BLaER1 treated with 17β-estradiol and CSF1 and Interleukin-3, amounts not matched to agents 10 nM and 100 nM (cell line): ENCODE measurements around the gene PDE11A.

Experiments used
- H3K27ac ChIP-seq, 11 experiments: shearing (Covaris generic); formaldehyde crosslinking; 2 replicates each; pipeline ENCODE4 v1.8.1; 2022
- H3K27me3 ChIP-seq, 11 experiments: shearing (Covaris generic); formaldehyde crosslinking; 2 replicates each; pipeline ENCODE4 v1.8.1; 2022
- H3K36me3 ChIP-seq, 11 experiments: shearing (Covaris generic); formaldehyde crosslinking; 2 replicates each; pipeline ENCODE4 v1.8.1; 2022
- H3K4me1 ChIP-seq, 10 experiments: shearing (Covaris generic); formaldehyde crosslinking; 2 replicates each; pipeline ENCODE4 v1.8.1; 2022
- H3K4me2 ChIP-seq, 11 experiments: shearing (Covaris generic); formaldehyde crosslinking; 2 replicates each; pipeline ENCODE4 v1.8.1; 2022
- H3K4me3 ChIP-seq, 10 experiments: shearing (Covaris generic); formaldehyde crosslinking; 2 replicates each; pipeline ENCODE4 v1.8.1; 2022
- H3K9ac ChIP-seq, 11 experiments: shearing (Covaris generic); formaldehyde crosslinking; 2 replicates each; pipeline ENCODE4 v1.8.1; 2022
- H3K9me3 ChIP-seq, 11 experiments: shearing (Covaris generic); formaldehyde crosslinking; replicated peaks in 1 of 11; 2 replicates each; pipeline ENCODE4 v1.8.1; 2022
- H4K20me1 ChIP-seq, 11 experiments: shearing (Covaris generic); formaldehyde crosslinking; 2 replicates each; pipeline ENCODE4 v1.8.1; 2022
- Cebpa-rat ChIP-seq, 11 experiments: shearing (Covaris generic); IDR thresholded peaks; 2 replicates each; pipeline ENCODE4 v1.8.1; 2022

PDE11A gene

GRCh38 chr2:177900082-177900481, 172.5 kb downstream of the PDE11A start:
- Histone ChIP-seq H3K27ac (no peak overlapping the region), H3K9ac (no peak overlapping the region), H3K27me3 (no peaks in the 10 kb centered on the region), H3K4me3 (no peak overlapping the region), H4K20me1 (no peaks in the 10 kb centered on the region), H3K4me1 (no peaks in the 10 kb centered on the region), H3K4me2 (no peak overlapping the region), H3K36me3 (no peaks in the 10 kb centered on the region), H3K9me3 (no peaks in the 10 kb centered on the region)
- TF ChIP-seq Cebpa-rat (IDR thresholded peaks at IDR 0.05) = no peak

GRCh38 chr2:177897278-177897677, 175.3 kb downstream of the PDE11A start:
- TF ChIP-seq Cebpa-rat (IDR thresholded peaks at IDR 0.05) = no peak
- Histone ChIP-seq H3K4me3 (no peak overlapping the region), H3K27ac (no peak overlapping the region), H3K9ac (no peak overlapping the region), H3K27me3 (no peaks in the 10 kb centered on the region), H4K20me1 (no peaks in the 10 kb centered on the region), H3K4me1 (no peaks in the 10 kb centered on the region), H3K9me3 (no peaks in the 10 kb centered on the region), H3K36me3 (no peaks in the 10 kb centered on the region), H3K4me2 (no peak overlapping the region)

- Histone ChIP-seq H3K36me3 (no peaks in the 10 kb centered on the region), H3K9ac (no peak overlapping the region), H3K4me3 (no peak overlapping the region), H3K9me3 (no peaks in the 10 kb centered on the region), H3K4me2 (no peak overlapping the region), H4K20me1 (no peaks in the 10 kb centered on the region), H3K4me1 (no peaks in the 10 kb centered on the region), H3K27me3 (no peaks in the 10 kb centered on the region), H3K27ac (no peak overlapping the region)
- TF ChIP-seq Cebpa-rat (IDR thresholded peaks at IDR 0.05) = no peak
These were observed 176.0 kb downstream of the PDE11A start for GRCh38 chr2:177896587-177896986.

GRCh38 chr2:177894546-177894945, 178.0 kb downstream of the PDE11A start:
- no peaks in the 10 kb centered on the region for H4K20me1 ChIP-seq
- no peaks in the 10 kb centered on the region for H3K4me1 ChIP-seq
- H3K4me3 ChIP-seq = no peak overlapping the region
- no peak overlapping the region for H3K27ac ChIP-seq
- H3K36me3 ChIP-seq = no peaks in the 10 kb centered on the region
- no peak overlapping the region for H3K9ac ChIP-seq
- no peak overlapping the region for H3K4me2 ChIP-seq
- H3K27me3 ChIP-seq = no peaks in the 10 kb centered on the region
- H3K9me3 ChIP-seq = no peaks in the 10 kb centered on the region
- no peak for TF ChIP-seq Cebpa-rat (IDR thresholded peaks at IDR 0.05)

- no peak overlapping the region for H3K27ac ChIP-seq
- no peaks in the 10 kb centered on the region for H3K9me3 ChIP-seq
- H4K20me1 ChIP-seq = no peaks in the 10 kb centered on the region
- no peak overlapping the region for H3K9ac ChIP-seq
- TF ChIP-seq Cebpa-rat (IDR thresholded peaks at IDR 0.05) = no peak
- no peaks in the 10 kb centered on the region for H3K36me3 ChIP-seq
- H3K4me1 ChIP-seq = no peaks in the 10 kb centered on the region
- no peak overlapping the region for H3K4me2 ChIP-seq
- no peak overlapping the region for H3K4me3 ChIP-seq
- no peaks in the 10 kb centered on the region for H3K27me3 ChIP-seq
These were observed 178.7 kb downstream of the PDE11A start for GRCh38 chr2:177893880-177894279.

GRCh38 chr2:177891533-177891932, 181.0 kb downstream of the PDE11A start:
- H3K27me3 ChIP-seq = no peaks in the 10 kb centered on the region
- no peak overlapping the region for H3K27ac ChIP-seq
- no peak overlapping the region for H3K9ac ChIP-seq
- no peaks in the 10 kb centered on the region for H3K9me3 ChIP-seq
- H3K4me2 ChIP-seq = no peak overlapping the region
- H3K4me1 ChIP-seq = no peaks in the 10 kb centered on the region
- TF ChIP-seq Cebpa-rat (IDR thresholded peaks at IDR 0.05) = no peak
- no peaks in the 10 kb centered on the region for H3K36me3 ChIP-seq
- H3K4me3 ChIP-seq = no peak overlapping the region
- no peaks in the 10 kb centered on the region for H4K20me1 ChIP-seq

GRCh38 chr2:177889818-177890460, 182.6 kb downstream of the PDE11A start:
- H3K9me3 ChIP-seq = no peaks in the 10 kb centered on the region
- no peak overlapping the region for H3K9ac ChIP-seq
- H3K4me3 ChIP-seq = no peak overlapping the region
- H3K36me3 ChIP-seq = no peaks in the 10 kb centered on the region
- H3K4me1 ChIP-seq = no peaks in the 10 kb centered on the region
- no peak for TF ChIP-seq Cebpa-rat (IDR thresholded peaks at IDR 0.05)
- H3K27me3 ChIP-seq = no peaks in the 10 kb centered on the region
- no peaks in the 10 kb centered on the region for H4K20me1 ChIP-seq
- no peak overlapping the region for H3K4me2 ChIP-seq
- H3K27ac ChIP-seq = no peak overlapping the region

- Histone ChIP-seq H3K4me3 (no peak overlapping the region), H3K4me2 (no peak overlapping the region), H3K9me3 (no peaks in the 10 kb centered on the region), H3K27ac (no peak overlapping the region), H4K20me1 (no peaks in the 10 kb centered on the region), H3K4me1 (no peaks in the 10 kb centered on the region), H3K36me3 (no peaks in the 10 kb centered on the region), H3K9ac (no peak overlapping the region), H3K27me3 (no peaks in the 10 kb centered on the region)
- no peak for TF ChIP-seq Cebpa-rat (IDR thresholded peaks at IDR 0.05)
These were observed 184.0 kb downstream of the PDE11A start for GRCh38 chr2:177888581-177888980.

- TF ChIP-seq Cebpa-rat (IDR thresholded peaks at IDR 0.05) = no peak
- no peaks in the 10 kb centered on the region for H3K4me1 ChIP-seq
- H3K4me3 ChIP-seq = no peak overlapping the region
- no peak overlapping the region for H3K9ac ChIP-seq
- no peaks in the 10 kb centered on the region for H3K9me3 ChIP-seq
- H3K27me3 ChIP-seq = no peaks in the 10 kb centered on the region
- H4K20me1 ChIP-seq = no peaks in the 10 kb centered on the region
- no peak overlapping the region for H3K4me2 ChIP-seq
- H3K36me3 ChIP-seq = no peaks in the 10 kb centered on the region
- H3K27ac ChIP-seq = no peak overlapping the region
These were observed 184.9 kb downstream of the PDE11A start for GRCh38 chr2:177887722-177888121.

- Histone ChIP-seq H3K4me3 (no peak overlapping the region), H3K4me2 (no peak overlapping the region), H4K20me1 (no peaks in the 10 kb centered on the region), H3K27me3 (no peaks in the 10 kb centered on the region), H3K9ac (no peak overlapping the region), H3K36me3 (no peaks in the 10 kb centered on the region), H3K4me1 (no peaks in the 10 kb centered on the region), H3K27ac (no peak overlapping the region), H3K9me3 (no peaks in the 10 kb centered on the region)
- TF ChIP-seq Cebpa-rat (IDR thresholded peaks at IDR 0.05) = no peak
These were observed 185.8 kb downstream of the PDE11A start for GRCh38 chr2:177886824-177887223.
